ENCODE data around the gene CEBPZOS.

The CEBPZOS gene

GRCh38 chr2:37243435-37243834 is 47.1 kb downstream of the CEBPZOS start:
- TF ChIP-seq SUZ12 (IDR thresholded peaks at IDR 0.05; ENCODE audit: extremely low read depth, insufficient read depth, insufficient read length), result no peak
- Histone ChIP-seq H3K4me1 (ENCODE audit: insufficient read depth, insufficient read length) (no peaks in the 10 kb centered on the region), H3K9me3 (ENCODE audit: insufficient read depth, low read length) (no peaks in the 10 kb centered on the region), H3K27me3 (ENCODE audit: insufficient read depth, insufficient read length) (no peaks in the 10 kb centered on the region), H3K9ac (ENCODE audit: insufficient read length, low read depth) (no peak overlapping the region), H3K36me3 (ENCODE audit: insufficient read depth, insufficient read length, low read length) (peaks cover 69% of the 10 kb centered on the region), H3K4me3 (ENCODE audit: insufficient read length, low read depth) (no peak overlapping the region)
- no peak for DNase-seq (ENCODE audit: low read depth, low spot score)

- Histone ChIP-seq H3K9ac (ENCODE audit: insufficient read length, low read depth) (no peak overlapping the region), H3K36me3 (ENCODE audit: insufficient read depth, insufficient read length, low read length) (peaks cover 73% of the 10 kb centered on the region), H3K27me3 (ENCODE audit: insufficient read depth, insufficient read length) (no peaks in the 10 kb centered on the region), H3K9me3 (ENCODE audit: insufficient read depth, low read length) (no peaks in the 10 kb centered on the region), H3K4me1 (ENCODE audit: insufficient read depth, insufficient read length) (no peaks in the 10 kb centered on the region), H3K4me3 (ENCODE audit: insufficient read length, low read depth) (no peak overlapping the region)
- TF ChIP-seq ZNF274 (IDR thresholded peaks at IDR 0.05; ENCODE audit: low read depth, low read length) (no peak), SUZ12 (IDR thresholded peaks at IDR 0.05; ENCODE audit: extremely low read depth, insufficient read depth, insufficient read length) (no peak), YY1 (IDR thresholded peaks at IDR 0.05; ENCODE audit: insufficient read depth, insufficient read length) (no peak)
- DNase-seq (ENCODE audit: low read depth, low spot score), result no peak
Measured at GRCh38 chr2:37244017-37244416, 47.7 kb downstream of the CEBPZOS start.

DNA sequence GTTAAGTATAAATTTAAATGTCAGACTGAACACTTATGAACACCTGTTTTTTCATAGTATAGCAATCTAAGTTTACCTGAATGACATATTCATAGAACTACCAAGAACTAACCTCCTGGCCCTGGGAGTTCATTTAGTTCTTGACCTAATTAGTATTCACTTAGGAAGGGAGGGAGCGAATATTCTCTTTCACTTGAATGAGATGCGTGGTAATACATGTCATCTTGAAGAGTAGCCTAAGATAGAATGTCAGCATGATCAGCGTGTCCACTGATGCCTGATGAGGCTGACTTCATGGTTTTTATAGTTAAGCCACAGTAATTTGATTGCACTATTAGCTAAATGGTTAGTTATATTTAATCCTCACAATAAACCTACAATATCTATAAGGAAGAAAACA is 48.5 kb downstream of the CEBPZOS start:
- TF ChIP-seq SUZ12 (IDR thresholded peaks at IDR 0.05; ENCODE audit: extremely low read depth, insufficient read depth, insufficient read length) (no peak), YY1 (IDR thresholded peaks at IDR 0.05; ENCODE audit: insufficient read depth, insufficient read length) (no peak), ZNF274 (IDR thresholded peaks at IDR 0.05; ENCODE audit: low read depth, low read length) (no peak)

DNA sequence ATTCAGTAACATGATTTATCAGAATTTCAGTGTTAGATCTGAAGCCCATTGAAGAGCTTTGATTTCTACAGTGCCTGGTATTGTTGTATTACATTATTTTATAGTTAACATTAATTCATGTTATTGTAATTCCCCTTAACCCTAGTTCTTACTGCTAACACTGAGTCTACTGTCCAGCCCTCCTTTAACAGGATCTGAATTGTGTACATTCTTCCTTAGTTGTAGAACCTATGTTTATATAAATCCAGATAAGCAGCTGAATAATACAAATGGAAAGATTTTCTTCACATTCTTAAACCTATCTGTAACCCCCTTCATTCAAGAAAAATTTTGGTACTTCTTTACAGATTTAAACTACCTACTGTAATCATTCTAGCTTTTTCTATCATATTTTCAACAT is 49.9 kb downstream of the CEBPZOS start:
- Histone ChIP-seq H3K9ac (ENCODE audit: insufficient read length, low read depth) (no peak overlapping the region), H3K4me1 (ENCODE audit: insufficient read depth, insufficient read length) (no peaks in the 10 kb centered on the region), H3K27me3 (ENCODE audit: insufficient read depth, insufficient read length) (no peaks in the 10 kb centered on the region), H3K36me3 (ENCODE audit: insufficient read depth, insufficient read length, low read length) (peaks cover 77% of the 10 kb centered on the region), H3K4me3 (ENCODE audit: insufficient read length, low read depth) (no peak overlapping the region), H3K9me3 (ENCODE audit: insufficient read depth, low read length) (no peaks in the 10 kb centered on the region)
- TF ChIP-seq ZNF274 (IDR thresholded peaks at IDR 0.05; ENCODE audit: low read depth, low read length) (no peak), SUZ12 (IDR thresholded peaks at IDR 0.05; ENCODE audit: extremely low read depth, insufficient read depth, insufficient read length) (no peak), YY1 (IDR thresholded peaks at IDR 0.05; ENCODE audit: insufficient read depth, insufficient read length) (no peak)
- DNase-seq (ENCODE audit: low read depth, low spot score), result no peak

More for the DNA sequence above, 48.5 kb downstream of the CEBPZOS start:
- Histone ChIP-seq H3K9ac (ENCODE audit: insufficient read length, low read depth) (no peak overlapping the region), H3K4me1 (ENCODE audit: insufficient read depth, insufficient read length) (no peaks in the 10 kb centered on the region), H3K36me3 (ENCODE audit: insufficient read depth, insufficient read length, low read length) (peaks cover 76% of the 10 kb centered on the region), H3K27me3 (ENCODE audit: insufficient read depth, insufficient read length) (no peaks in the 10 kb centered on the region), H3K9me3 (ENCODE audit: insufficient read depth, low read length) (no peaks in the 10 kb centered on the region), H3K4me3 (ENCODE audit: insufficient read length, low read depth) (no peak overlapping the region)
- DNase-seq (ENCODE audit: low read depth, low spot score), result no peak

- no peak for DNase-seq (ENCODE audit: low read depth, low spot score)
Measured at GRCh38 chr2:37250869-37251740, 54.8 kb downstream of the CEBPZOS start.

More at GRCh38 chr2:37250869-37251740, 54.8 kb downstream of the CEBPZOS start:
- H3K27me3 ChIP-seq (ENCODE audit: insufficient read depth, insufficient read length), result no peaks in the 10 kb centered on the region
- no peak overlapping the region for H3K4me3 ChIP-seq (ENCODE audit: insufficient read length, low read depth)
- no peaks in the 10 kb centered on the region for H3K4me1 ChIP-seq (ENCODE audit: insufficient read depth, insufficient read length)
- TF ChIP-seq SUZ12 (IDR thresholded peaks at IDR 0.05; ENCODE audit: extremely low read depth, insufficient read depth, insufficient read length), result no peak
- no peak for TF ChIP-seq ZNF274 (IDR thresholded peaks at IDR 0.05; ENCODE audit: low read depth, low read length)
- TF ChIP-seq YY1 (IDR thresholded peaks at IDR 0.05; ENCODE audit: insufficient read depth, insufficient read length), result no peak
- H3K9ac ChIP-seq (ENCODE audit: insufficient read length, low read depth), result no peak overlapping the region
- no peaks in the 10 kb centered on the region for H3K9me3 ChIP-seq (ENCODE audit: insufficient read depth, low read length)
- H3K36me3 ChIP-seq (ENCODE audit: insufficient read depth, insufficient read length, low read length), result peaks cover 77% of the 10 kb centered on the region

All from NT2/D1 (cell line).